ENCODE results near the gene IFFO2.

Gene IFFO2

GRCh38 chr1:18854331-18855025, 102.0 kb downstream of the IFFO2 start:
- Histone ChIP-seq H3K36me3 (ENCODE audit: insufficient read depth, low read length) (no peaks in the 10 kb centered on the region), H3K4me2 (ENCODE audit: low read depth, low read length, poor library complexity, severe bottlenecking) (no peak overlapping the region), H3K9me3 (ENCODE audit: insufficient read depth, low read depth, low read length) (no peaks in the 10 kb centered on the region), H3K9ac (ENCODE audit: low read depth, low read length, poor library complexity, severe bottlenecking) (no peak overlapping the region), H3K9me2 (replicated peaks; ENCODE audit: low read depth, low read length) (no peaks in the 10 kb centered on the region), H2AFZ (ENCODE audit: low read length) (no peak overlapping the region), H3F3A (ENCODE audit: low read depth) (no peaks in the 10 kb centered on the region), H4K20me1 (ENCODE audit: insufficient read depth, low read length, poor library complexity, severe bottlenecking) (no peaks in the 10 kb centered on the region), H3K79me2 (ENCODE audit: insufficient read depth, low read length) (no peaks in the 10 kb centered on the region), H3K27me3 (ENCODE audit: insufficient read depth, low read length, poor library complexity, severe bottlenecking) (no peaks in the 10 kb centered on the region), H3K4me3 (ENCODE audit: low read length, poor library complexity, severe bottlenecking) (no peak overlapping the region), H3K4me1 (ENCODE audit: insufficient read depth, low read length, poor library complexity, severe bottlenecking) (no peaks in the 10 kb centered on the region)
- TF ChIP-seq EZH2phosphoT487 (IDR thresholded peaks at IDR 0.05; ENCODE audit: borderline replicate concordance), result no peak
- no peak for TF ChIP-seq CTCF (conservative IDR thresholded peaks at IDR 0.05; ENCODE audit: low read length)

Measured in Loucy (cell line).